LNCaP clone FGC (cell line): ENCODE measurements around the gene CHCHD10.

Experiments
- DNase-seq: peaks from one replicate; pipeline ENCODE4 v3.0.0-alpha.2; 2011; ENCODE audit warnings: low read depth
- H3K4me3 ChIP-seq: 2 replicates; pipeline ENCODE4 v1.5.1; 2011; ENCODE audit warnings: mild to moderate bottlenecking, low read depth, low read length, control low read depth
- TF ChIP-seq, protein P1 (sequence below): IDR thresholded peaks from 2 replicates; pipeline ENCODE4 v1.5.1; 2012; ENCODE audit warnings: mild to moderate bottlenecking; ENCODE audit not compliant: control insufficient read depth, insufficient read depth; ENCODE audit errors: extremely low read depth

Gene CHCHD10

DNA sequence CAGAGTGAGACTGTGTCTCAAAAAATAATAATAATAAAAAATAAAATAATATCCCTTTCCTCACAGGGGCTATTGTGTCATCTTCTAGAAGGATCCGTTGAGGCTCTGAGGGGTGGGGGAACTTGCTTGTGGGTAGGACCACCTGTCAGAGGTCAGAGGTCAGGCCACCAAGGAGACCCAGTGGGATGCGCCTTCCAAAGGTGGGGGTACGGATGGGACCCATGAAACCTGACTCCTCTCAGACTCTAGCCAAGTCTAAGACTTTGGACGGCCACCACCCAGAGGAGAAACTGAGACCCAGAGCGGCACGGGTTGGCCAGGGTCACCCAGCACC is 4.5 kb upstream of the CHCHD10 start:
- peak overlapping the region; percentile 43 for H3K4me3 ChIP-seq
- TF ChIP-seq, protein P1, sequence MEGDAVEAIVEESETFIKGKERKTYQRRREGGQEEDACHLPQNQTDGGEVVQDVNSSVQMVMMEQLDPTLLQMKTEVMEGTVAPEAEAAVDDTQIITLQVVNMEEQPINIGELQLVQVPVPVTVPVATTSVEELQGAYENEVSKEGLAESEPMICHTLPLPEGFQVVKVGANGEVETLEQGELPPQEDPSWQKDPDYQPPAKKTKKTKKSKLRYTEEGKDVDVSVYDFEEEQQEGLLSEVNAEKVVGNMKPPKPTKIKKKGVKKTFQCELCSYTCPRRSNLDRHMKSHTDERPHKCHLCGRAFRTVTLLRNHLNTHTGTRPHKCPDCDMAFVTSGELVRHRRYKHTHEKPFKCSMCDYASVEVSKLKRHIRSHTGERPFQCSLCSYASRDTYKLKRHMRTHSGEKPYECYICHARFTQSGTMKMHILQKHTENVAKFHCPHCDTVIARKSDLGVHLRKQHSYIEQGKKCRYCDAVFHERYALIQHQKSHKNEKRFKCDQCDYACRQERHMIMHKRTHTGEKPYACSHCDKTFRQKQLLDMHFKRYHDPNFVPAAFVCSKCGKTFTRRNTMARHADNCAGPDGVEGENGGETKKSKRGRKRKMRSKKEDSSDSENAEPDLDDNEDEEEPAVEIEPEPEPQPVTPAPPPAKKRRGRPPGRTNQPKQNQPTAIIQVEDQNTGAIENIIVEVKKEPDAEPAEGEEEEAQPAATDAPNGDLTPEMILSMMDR, result no peak
- no peak for DNase-seq

DNA sequence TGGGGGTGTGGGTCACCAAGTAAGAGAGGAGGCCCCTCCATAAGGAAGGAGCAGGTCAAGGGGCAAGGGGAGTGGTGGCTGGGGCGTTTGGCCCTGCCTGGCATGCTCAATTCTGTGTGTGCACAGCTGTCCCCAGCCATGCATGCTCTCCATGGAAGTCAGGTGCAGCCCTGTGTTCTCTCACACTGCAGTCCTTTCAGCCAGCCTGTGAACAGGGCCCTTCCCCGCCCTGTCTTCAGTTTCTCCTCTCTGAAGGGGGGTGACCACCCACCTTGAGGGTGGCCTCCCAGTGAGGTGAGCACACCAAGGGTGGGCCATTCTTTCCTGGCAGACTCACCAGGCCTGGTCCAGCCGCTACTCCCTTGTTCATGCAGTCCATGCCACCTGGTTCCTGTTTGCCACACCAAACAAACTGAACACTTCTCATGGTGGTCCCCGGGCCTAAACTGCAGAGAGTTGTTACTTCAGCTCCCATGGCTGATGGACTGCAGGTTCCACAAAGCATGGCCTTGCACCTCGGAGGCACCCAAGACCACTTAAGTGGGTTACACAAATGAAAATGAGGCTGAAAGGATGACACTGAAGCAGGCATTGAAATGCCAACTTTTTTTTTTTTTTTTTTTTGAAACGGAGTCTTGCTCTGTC is 1.7 kb upstream of the CHCHD10 start:
- no peak overlapping the region for H3K4me3 ChIP-seq
- TF ChIP-seq, protein P1, result no peak
- DNase-seq, result no peak

DNA sequence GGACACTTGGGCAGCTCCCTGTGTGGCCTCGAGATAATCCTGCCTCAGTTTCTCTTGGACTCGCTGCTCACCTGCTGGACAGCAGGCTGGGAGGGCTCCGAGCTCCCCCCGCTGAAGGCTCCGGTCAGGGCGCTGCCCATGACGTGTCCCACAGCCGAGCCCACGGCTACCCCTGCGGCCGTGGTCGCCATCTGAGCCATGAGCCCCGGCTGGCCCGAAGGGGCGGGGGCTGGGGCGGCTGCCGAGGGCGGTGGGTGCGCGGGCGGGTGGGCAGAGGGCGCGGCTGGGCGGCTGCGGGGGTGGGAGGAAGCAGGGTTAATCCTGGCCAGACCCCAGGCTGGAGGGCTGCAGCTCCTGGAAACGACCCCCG is 484 bp downstream of the CHCHD10 start:
- DNase-seq, result no peak
- H3K4me3 ChIP-seq, result peak overlapping the region; percentile 87
- TF ChIP-seq, protein P1, result no peak

DNA sequence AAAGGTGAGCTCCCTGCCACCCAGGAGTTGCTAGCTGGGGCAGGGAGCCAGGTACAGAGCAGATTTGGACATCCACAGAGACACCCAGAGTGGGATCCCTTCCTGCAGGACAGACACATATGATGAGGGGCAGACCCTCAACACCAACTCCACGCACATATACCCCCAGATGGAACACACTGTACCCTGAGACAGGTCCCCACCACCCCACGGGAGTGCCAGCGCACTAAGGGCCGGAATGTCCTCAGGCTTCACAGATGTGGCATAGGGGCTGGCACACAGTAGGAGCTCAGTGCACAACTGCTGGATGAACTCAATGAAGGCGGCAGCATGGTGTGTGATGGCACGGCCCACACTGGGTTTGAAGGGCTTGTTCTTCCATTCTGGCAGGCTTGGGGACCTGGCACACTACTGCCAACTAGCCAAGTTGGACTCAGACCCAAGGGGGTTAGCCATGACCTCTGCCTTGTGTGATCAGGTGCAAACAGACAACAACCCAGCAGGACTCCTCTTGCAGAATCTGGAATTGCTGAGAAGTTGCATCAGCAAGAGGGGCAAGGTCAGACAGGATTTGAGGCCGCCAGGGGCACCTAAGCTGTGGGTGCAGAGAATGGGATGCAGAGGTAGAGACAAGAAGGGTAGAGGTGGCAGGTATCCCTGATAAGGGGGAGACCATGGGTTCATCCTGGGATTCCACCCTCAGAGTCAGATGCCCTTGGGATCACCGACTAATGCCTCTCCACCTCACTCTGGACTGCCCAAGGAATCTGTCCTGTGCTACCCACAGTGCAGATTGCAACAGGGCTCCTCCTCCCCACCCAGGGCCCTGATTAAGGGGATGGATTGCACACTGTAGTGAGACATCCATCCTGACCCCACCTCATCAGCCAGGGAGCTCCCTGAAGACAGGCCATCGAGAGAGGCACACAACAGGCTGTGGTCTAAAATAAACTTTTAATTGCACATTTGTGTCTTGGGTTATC is 2.6 kb downstream of the CHCHD10 start:
- no peak for DNase-seq
- H3K4me3 ChIP-seq, result no peak overlapping the region
- TF ChIP-seq, protein P1, result no peak

DNA sequence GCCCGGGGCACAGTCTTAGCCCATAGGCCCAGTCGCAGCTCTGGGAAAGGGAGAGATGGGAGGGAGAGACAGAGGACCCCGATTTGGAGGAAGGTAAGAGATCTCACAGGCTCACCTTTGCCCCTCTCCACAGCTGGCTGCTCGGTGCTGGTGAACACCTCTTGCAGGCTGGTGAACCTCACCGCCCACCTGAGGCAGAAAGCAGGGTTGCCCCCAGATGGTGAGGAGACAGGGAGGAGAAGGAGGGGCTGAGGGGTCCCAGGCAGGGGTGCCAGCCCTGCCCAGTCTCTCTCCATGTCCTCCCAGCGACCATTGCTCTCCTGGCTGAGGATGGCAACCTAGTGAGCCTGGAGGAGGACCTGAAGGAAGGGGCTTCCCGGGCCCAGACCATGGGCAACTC is 3.8 kb downstream of the CHCHD10 start:
- TF ChIP-seq, protein P1, result no peak
- no peak for DNase-seq
- H3K4me3 ChIP-seq, result no peak overlapping the region

DNA sequence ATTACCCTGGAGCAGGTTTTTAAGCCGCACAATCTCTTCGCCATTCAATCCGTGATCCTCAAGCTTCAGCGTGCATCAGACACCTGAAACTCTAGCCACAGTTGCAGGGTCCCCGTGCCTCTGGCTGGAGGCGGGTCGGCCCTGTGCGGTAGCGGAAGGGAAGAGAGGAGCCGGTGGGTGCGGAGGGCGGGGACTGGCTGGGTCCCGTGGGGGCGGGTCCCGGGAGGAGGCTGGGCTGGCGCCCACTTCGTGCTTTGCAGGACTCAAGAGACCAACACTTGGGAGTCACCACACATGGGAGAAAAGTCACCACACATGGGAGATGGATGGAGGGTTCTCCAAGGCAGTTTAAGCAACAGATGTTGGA is 4.2 kb downstream of the CHCHD10 start:
- TF ChIP-seq, protein P1, result no peak
- no peak overlapping the region for H3K4me3 ChIP-seq
- no peak for DNase-seq
